ENCODE measurements around the gene PTPA.

PTPA gene

DNA sequence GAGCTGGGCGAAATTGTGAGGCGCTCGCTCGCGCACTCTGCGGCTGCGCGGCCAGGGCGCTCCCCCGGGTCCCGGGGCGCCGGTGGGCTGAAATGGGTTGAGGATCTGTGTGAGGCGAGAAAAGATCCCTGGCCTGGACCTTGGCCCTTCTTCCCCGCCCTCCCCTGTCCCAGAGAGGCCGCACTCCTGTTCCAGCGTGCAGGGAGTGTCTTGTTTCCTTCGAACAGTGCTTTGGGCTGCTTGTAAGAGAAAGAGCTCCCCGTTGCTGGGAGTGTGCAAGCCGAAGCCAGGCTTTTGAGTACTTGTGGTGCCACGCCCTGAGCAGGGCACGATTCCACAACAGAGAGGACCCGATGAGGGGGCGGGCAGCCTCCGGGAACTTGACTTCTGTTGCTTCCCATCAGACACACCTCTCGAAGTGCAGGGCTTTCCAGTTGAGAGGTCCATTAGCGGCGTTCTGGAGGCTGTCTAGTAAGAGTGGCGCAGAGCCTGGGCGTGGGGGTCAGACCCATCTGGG lies 29.8 kb upstream of the PTPA start:
- no peak for DNase-seq (ENCODE audit: low read depth)

DNA sequence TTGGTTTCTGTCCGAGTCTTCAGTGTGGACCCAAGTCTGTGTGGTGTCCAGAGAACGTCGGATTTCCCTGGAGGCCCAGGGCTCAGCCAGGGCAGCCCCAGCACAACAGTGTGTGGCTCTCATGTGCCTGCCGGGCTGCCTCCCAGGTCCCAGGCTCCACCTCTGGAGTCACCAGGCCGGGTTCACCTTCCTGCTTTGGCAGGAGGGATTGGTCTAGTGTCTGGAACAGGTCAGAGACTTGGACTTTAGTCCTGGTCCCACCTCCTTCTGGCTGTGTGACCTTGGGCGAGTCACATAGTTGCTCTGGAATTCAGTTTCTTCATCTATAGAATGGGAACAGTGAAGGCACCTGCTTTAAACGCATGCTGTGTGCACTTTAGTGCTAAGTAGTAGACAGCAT lies 27.1 kb upstream of the PTPA start:
- DNase-seq (ENCODE audit: low read depth) = no peak

DNA sequence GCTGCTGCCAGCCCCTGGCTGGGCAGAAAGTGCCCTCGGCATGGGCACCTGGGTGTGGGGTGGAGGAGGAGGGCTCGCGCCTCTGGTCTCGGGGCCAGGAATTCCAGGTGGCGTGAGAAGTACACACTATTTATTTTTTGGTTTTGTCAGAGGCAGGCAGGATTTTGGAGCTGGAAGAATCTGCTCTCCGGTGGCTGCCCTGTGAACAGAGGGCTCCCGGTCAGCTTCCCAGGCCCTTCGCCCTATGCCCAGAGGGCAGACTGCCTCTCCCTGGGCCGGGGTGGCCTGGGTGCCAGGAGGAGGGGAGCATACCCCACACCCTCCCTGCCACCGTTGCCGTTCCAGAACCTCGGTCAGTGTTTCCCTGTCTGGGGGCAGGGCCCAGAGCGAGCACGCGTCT lies 22.0 kb upstream of the PTPA start:
- DNase-seq (ENCODE audit: low read depth) = no peak

DNA sequence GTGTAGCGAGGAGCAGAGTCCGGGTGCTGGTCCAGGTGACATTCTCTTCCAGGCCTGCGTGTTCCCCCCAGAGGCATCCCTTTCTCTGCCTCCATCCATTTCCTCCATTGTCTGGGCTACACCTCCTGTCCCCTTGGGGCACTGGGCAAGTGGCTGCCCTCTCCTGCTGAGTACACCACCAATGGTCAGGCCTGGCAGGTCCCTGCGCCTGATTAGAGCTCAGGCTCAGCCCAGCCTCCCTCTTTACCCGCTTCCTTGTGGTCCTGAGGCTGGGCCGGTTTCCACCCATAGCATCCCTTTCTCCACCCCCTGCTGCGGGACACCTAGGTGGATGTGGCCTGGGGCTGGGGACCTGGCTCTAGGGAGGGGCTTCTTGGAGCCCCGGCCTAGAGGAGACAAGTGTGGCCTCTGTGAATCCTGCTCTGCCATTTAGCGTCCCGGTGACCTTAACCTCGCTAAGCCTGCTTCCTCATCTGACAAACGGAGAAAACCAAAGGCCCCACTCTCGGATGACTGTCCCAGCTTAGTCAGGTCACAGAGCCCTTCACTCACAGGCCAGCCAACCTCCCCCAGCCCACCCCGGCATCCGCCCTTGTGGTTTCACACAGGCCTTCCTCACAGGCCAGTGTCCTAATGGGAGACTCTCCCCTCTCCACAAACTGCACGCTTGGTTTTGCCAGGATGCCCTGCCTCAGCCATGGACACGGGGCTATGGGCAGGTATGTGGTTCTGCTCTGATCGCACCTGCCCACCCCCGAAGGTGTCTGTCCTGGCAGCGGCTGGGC lies 17.4 kb upstream of the PTPA start:
- DNase-seq (ENCODE audit: low read depth) = no peak

DNA sequence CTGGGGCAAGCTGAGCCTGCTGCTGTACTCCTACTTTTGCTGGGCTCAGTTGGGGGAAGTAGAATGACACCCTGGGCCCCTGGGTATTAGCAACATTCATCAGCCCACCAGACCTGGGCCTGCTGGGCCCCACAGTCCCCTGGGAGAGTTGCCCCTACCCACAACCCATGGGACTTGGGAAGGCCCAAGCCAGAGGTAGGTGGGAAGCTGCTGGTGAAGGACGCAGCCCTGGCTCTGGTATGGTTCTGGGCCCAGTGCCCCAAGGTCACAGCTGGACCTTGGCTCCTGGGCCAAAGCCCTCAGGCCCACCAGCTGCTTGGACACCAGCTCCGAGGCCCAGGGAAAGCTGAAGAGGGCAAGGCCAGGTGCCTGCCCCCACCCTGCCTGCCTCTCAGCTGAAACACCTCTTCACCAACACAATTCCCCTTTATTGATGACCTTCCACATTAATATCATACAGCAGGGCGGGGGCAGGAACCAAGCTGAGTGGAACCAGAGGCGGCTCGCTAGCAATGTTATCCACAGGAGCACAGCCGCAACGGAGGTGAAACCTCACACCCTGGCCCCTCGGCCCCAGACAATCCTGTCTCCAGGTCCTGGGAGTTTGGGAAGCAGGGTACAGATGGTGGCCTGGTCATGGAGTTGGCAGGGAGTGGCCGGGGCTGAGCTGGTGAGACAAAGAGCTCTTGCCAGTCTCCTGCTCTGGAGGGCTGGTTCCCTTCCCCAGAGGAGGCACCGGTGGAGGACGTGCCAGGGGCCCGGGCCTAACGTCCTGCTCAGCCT lies 16.6 kb upstream of the PTPA start:
- no peak for DNase-seq (ENCODE audit: low read depth)

DNA sequence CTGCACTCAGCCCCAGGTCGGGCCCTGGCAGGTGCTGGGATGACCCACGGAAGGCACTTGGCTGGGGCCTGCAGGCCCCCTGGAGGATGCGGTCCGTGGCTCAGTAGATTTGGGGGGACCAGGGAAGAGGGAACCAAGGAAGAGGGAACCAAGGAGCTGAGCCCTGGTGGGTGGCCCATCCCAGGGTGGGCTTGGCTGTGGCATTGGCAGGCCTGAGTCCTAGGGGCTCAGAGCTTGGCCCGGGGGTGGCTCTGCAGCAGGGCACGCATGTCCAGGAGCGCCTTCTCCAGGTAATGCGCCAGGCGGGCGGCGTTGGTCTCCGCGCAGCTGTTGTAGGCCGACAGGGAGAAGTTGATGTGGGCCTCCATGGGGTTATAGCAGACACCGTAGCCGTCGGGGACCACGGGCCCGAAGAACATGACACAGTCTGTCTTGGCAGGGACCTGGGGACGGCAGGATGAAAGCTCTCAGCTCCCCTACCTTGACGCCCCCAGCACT lies 16.0 kb upstream of the PTPA start:
- DNase-seq (ENCODE audit: low read depth) = no peak

DNA sequence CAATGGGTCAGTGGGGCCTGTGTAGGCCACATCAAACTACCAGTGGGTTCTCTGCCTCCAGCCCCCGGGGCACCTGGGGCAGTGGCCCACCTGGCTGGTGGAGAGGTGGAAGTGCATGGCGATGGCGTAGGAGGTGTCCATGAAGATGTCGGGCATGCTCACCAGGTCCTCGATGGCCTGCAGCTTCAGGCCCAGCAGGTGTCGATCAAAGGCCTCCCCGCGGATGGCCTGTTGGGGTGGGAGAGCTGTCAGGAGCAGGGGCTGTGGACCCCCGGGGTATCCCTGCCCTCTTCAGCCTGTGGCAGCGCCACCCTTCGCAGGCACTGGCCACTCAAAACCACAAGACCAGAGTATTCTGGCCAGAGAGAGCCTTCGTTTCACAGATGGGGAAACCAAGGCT lies 15.3 kb upstream of the PTPA start:
- DNase-seq (ENCODE audit: low read depth) = no peak

DNA sequence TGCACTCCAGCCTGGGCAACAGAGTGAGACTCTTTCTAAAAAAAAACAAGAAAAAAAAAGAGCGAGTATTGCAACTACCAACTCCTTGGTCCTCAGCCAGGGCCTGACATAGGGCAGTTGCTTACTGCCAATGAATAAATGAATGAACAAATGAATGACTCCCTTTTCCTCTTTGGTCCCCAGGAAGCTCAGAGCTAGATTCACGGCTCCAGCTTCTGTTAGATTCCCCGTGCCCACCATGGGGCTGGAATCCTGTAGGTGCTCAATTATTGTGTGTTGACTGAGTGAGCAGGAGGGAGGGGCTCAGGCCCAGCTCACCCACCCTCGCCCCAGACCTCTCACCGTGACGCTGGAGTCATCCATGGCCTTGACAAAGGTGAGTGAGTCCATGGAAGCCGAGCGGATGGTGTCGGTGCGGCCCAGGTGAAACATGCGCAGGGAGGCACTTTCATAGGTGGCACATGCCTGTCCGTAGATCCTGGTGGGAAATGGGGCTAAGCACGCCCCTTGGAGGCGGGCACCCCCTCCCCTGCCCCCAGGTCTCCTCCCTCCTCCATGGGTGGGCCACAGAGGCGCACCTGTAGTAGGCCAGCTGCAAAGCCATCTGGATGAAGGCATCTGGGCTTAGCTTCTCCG lies 13.4 kb upstream of the PTPA start:
- DNase-seq (ENCODE audit: low read depth) = no peak

DNA sequence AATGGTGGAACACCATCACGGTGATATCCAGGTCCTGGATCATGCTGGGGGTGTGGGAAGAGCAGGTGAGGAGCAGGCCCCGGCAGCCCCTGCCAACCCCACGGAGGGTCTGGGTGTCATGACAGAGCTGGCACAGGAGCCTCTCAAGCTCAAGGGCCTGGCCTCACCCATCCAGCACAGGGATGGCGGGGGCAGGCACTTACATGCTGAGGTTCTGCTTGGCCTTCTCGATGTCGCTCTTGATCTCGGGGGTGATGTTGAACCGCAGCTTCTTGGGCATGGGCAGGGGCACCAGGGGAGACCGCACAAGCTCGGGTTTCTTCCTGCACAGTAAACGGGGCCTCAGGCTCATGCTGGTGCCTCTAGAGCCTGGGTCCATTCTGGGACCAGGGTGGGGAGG lies 12.9 kb upstream of the PTPA start:
- DNase-seq (ENCODE audit: low read depth) = no peak

DNA sequence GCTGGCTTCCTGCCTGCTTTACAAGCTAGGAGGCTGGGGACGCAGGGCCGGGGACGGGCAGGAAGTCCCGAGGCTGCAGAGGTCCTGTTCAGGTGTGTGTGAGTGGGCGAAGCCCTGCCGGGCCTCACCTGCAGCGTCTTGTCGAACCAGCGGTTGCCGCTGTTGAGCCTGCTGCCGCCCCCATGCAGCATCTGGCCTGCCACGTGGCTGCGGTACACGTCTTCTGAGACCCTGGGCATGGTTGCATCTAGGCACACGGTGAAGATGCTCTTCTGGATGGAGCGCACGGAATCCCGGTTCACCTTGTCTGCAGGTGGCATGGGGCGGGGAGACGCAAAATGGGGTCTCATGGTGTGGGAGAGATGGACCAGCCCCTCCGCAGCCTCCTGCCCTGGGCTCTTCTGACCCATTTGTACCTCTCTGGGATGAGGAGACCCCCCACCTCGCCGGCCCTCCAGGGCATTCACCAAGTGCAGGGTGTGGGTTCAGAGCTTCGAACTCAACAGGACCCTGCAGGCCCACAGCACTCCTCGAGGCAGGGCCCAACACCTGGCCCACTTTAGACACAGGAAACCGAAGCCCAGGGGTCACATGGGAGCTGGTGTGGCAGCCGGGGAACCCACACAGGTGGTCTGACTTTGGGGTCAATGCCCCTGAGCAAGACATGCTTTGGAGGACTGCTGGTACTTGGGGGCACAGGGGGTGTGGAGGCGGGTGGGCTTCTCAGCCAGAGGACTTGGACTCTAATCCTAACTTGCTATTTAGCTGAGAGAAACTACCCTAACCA lies 10.6 kb upstream of the PTPA start:
- no peak for DNase-seq (ENCODE audit: low read depth)

DNA sequence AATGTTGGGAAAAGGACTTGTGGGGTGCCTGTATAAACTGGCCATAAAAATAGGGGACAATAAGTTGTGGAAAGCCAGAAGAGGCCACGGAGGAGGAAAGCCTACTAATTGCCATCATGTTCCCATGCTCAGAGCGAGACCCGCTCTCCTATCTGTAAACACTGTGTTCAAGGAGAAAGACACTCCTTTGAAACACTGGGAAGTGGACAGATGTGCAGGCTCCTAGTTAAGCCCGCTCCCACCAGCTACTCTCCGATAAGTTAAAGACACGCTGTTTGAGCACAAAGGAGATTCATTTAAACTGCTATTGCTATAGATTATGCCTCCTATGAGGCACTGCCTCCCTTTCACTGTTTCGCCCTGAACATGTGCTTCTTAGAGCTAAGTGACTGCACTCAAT lies 9.9 kb upstream of the PTPA start:
- DNase-seq (ENCODE audit: low read depth) = no peak

DNA sequence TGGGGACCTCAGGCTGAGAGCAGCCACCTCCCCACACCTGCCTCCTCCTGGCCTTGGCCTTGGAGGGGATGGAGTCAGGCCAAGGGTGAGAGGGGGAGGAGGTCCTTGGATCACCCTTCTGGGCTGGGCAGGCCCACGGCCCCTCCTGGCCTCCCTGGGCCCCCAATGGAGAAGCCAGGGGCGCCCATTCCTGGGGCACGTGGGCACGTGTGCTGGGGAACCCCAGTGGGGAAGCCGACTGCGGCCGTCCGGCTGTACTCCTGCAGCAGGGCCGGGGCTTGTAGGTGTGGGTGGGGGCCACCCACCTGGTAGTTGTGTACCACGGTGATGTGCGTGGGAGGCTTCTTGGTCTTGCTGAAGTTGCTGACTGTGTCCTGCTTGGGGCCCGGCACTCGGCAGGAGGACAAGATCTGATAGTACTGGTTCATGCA lies 9.1 kb upstream of the PTPA start:
- no peak for DNase-seq (ENCODE audit: low read depth)

DNA sequence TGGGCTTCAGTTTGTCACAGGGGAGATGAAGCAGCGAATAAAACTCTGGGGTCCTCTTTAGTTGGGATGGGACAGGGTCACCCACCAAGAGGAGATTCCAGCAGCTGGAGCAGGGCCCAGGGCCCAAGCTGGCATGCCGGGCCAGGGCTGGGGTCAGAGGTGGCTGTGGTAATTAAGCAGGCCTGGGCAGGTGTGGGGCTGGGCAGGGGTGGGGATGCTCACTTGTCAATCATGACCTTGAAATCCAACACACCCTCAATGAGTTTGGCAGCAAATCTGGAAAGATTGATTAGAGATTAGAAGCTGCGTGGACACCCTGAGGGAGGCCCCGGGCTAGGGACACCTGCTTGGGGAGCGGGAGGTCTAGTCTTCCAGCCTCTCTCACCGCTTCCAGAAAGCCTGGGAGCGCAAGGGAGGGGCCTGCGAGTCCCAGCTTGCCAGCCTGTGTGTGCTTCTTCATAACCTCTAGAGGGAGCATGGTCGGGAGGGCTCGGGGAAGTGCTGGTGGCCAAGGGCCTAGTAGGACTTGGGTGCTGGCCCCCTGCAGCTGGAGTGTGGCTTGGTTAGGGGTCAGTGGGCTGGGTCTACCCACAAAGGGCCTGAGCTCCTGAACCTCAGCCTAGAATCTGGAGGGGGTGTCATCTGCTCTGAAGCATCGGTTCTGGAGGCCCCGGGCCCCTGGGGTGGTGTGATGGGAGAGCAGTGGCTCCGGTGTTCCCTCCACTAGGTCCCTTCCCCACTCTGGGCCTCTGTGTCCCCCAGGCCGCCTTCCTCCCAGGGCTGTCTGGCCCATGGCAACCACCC lies 8.2 kb upstream of the PTPA start:
- DNase-seq (ENCODE audit: low read depth) = no peak

DNA sequence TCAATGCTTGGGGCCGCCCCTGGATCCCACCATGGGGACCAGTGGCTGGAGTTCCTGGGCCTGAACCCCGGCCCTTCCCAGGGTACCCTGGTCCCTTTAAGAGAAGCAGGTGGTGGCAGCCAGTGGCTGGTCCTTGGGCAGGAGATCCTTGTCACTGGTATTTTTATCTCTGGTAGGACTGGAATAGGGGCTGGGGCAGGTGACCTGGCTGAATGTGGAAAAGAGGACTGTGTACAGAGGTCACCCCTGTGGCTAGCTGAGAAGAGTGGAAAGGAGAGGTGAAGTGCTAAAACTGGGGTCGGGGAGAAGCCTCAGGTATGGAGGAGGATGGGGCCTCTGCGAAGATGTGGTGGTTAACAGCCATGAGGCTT lies 7.6 kb upstream of the PTPA start:
- no peak for DNase-seq (ENCODE audit: low read depth)

DNA sequence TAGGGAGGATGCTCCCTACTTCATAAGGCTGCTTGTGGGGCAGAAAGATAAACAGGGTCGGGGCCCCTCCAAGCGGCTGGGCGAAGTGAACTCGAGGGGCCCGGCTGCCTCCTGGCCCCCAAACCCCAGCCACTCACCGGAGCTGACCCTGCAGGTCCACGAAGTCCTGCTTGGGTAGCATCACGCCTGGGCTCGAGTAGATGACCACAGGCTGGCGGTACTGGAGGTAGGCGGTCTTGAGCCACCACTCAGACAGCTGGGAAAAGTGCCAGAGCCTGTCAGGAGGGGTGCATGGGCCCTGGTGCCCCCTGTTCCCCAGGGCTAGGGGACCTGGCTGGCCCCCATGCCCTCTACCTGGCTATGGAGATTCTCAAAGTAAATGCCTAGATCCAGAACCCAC lies 7.2 kb upstream of the PTPA start:
- no peak for DNase-seq (ENCODE audit: low read depth)

DNA sequence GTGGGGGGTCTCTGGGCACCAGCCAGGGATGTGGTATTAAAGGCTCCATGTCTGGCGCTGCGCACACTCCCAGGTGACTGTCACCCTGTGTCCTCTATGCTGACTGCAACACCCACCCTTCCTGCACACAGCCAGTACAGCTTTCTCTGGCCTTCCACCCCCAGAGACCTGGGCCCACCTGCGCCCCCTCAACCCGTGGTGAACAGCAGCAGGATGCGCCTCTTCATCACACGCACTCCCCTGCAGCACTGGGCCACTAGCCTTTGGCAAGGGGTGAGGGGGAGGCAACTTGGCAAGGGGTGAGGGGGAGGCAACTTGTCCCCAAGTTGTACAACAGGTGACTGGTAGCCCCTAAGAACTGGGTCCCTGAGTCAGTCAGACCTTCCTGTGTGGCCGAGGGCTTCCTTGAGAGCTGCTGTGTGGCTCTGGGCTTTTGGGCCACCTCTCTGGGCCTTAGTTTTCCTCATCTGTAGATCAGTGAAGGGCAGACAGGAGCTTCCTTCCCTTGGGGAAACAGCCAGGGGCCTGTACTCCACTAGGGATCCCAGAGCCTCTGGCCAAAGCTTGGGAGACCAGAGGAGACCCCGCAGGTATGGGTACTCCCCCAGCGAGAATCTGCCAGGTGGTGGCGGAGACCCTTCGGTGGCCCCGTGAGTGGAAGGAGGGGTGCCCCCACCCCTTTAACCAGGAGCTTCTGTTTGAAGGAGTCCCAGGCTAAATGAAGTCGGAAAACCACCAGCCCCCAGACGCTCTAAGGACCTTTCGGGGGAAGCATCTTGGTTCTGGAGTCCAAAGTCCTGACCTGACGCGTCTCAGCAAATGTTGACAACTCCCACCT lies 5.1 kb upstream of the PTPA start:
- no peak for DNase-seq (ENCODE audit: low read depth)

DNA sequence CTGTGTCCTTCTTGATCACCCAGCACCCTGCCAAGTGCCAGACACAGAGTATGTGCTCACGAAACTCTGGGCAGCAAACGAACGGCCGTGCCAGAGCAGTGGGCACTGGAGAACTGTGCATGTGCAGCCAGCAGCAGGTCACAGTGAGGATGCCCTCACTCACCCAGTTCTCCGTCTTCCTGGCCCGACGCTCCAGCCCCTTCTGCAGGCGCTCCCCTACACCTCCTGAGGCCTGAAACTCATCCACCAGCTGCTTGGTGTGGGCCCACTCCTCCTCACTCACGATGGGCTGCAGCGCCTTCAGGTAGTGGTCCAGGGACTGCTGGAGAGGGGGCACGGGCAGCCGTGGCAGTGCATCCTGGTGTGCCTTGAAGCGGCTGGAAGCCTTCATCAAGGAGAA lies 3.6 kb upstream of the PTPA start:
- DNase-seq (ENCODE audit: low read depth) = no peak

DNA sequence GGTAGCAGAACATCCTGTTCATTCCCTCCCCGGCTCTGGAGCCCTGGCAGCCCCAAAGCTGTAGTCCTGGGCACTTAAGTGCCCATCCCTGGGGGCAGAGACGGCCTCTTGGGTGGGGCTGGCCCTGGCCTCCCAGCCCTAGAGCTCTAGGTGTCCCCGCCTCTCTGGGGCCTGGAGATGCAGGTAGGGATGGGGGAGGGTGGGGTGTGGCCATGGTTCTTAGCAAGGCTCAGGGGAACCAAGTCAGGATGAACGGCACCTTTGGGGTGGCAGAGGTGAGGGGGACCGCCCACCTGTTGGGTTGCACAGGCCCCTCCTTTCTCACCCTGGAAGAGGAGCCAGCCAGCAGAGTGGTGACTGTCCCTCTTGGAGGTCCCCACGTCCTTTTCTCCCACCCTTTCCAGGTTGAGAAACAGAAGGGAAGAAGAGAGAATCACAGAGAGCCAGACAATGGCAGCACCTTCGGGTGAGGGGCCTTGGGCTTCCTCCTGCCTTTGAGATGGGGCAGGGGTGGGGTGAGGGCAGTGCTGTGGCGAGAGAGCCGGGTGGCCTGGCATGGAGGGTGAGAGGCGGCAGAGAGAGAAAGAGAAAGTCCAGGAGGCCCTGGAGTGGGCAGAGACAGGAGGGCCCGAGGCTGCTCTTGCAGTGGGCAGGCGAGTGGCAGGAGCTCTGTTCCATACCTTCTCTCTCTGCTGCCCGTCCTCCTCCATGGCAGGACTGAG lies 3.0 kb upstream of the PTPA start:
- DNase-seq (ENCODE audit: low read depth) = no peak

DNA sequence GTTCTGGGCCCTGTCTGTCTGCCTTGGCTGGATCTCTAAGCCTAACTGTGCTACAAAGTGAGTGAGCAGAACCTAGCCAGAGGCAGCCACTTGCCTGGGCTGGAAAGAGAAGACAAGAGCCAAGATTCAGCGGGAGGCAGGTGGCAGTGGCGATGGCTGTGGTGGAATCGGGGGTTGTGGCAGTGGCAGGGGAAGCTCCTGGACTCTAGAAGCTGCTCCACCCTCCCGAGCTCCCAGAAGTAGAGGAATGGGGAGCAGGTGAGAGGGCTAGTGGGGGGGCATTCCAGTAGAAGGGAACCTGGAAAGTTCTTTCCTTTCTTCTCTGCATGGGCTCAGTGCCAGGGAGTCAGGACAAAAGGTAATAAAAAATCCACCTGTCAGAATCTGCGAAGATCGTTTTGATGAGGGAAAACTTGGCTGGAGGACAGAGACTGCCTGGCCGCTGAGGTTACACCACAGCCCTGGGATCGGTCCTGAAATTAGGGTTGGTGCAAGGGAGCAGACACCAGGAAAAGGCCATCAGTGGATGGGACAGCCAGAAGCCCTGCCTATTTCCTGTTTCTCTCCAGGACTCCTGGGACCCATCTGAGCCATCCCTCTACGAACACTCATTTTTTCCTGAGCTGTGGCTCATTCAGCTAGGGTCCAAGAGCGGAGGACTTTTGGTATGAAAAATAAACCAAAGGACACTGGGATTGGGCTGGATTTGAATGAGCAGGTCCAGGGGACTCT lies 2.2 kb upstream of the PTPA start:
- no peak for DNase-seq (ENCODE audit: low read depth)
